GM11168 (cell line): ENCODE results near the gene JOSD1.

Experiments used
- in situ Hi-C: fragments of 300-500 bp; cut with MboI; formaldehyde crosslinking; loops from one replicate; pipeline ENCODE4 v1.12.0; 2022; ENCODE audit warnings: low sequenced_read_pairs; ENCODE audit not compliant: unreplicated experiment

JOSD1 gene

DNA sequence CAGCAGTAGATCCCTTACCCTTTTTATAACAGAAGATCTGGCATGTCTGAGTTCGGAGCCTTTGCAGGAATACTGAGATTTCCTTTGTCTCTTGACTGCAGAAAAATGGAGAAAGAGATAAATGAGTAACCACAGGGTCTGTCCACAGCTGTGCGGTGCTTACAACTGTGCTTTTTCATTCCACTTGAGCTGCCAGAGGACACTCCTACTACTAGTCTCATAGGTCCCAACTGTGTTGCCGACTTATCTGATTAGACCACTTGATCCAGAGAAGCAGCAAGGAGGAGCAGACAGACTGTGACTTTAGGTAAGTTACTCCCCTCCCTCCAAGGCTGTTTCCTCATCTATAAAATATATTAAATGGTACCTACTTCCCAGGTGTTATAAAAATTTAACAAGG is 62.0 kb downstream of the JOSD1 start:
- in situ Hi-C loops, result no loop called here

DNA sequence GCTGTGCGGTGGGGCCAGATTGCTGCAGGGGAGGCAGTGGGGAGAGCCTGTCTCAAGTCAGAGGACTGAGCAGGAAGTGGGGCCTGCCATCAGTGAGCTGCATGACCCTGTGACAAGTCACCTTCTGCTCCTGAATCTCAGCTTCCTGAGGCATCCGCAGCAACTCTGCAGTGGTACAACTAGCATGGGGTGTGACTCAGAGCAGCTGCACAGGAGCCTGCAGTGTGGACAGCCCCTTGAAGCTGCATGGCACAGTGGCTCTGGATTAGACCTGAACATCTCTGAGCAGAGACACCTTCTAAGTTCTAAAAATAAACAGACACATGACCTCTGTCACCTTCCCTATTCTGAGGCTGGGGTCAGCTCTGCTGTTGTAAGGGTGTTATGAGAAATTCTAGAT is 62.5 kb downstream of the JOSD1 start:
- in situ Hi-C loops, result no loop called here
